H9 (cell line): ENCODE data around the gene GAGE10. TPM values are rescaled to one million over a fixed set of nuclear protein-coding genes. Genes with fewer than 3 reads are reported as not detected.

ENCODE experiments used
- DNase-seq: peaks from one replicate; pipeline ENCODE4 v3.0.0-alpha.2; 2017
- H2AFZ ChIP-seq: one replicate; pipeline ENCODE4 v1.6.1; 2013; ENCODE audit warnings: mild to moderate bottlenecking, low read length, control low read depth, moderate library complexity
- H2AK5ac ChIP-seq: 2 replicates; pipeline ENCODE4 v1.6.1; 2013; ENCODE audit warnings: low read length, control low read depth, mixed read lengths; ENCODE audit not compliant: insufficient read length
- H2BK120ac ChIP-seq: one replicate; pipeline ENCODE4 v1.6.1; 2013; ENCODE audit warnings: low read depth, mild to moderate bottlenecking, low read length, control low read depth, inconsistent platforms; ENCODE audit not compliant: poor library complexity, severe bottlenecking
- H2BK12ac ChIP-seq: 2 replicates; pipeline ENCODE4 v1.6.1; 2013; ENCODE audit warnings: low read length, control low read depth, mixed read lengths, low read depth; ENCODE audit not compliant: insufficient read length
- H2BK15ac ChIP-seq: 2 replicates; pipeline ENCODE4 v1.6.1; 2013; ENCODE audit warnings: low read depth, low read length, control low read depth
- H2BK20ac ChIP-seq: one replicate; pipeline ENCODE4 v1.6.1; 2013; ENCODE audit warnings: low read depth, mild to moderate bottlenecking, low read length, control low read depth, inconsistent platforms; ENCODE audit not compliant: poor library complexity, severe bottlenecking
- H2BK5ac ChIP-seq: 2 replicates; pipeline ENCODE4 v1.6.1; 2013; ENCODE audit warnings: low read length, control low read depth, mixed read lengths; ENCODE audit not compliant: insufficient read length
- H3K14ac ChIP-seq: 2 replicates; pipeline ENCODE4 v1.6.1; 2013; ENCODE audit warnings: low read length, control low read depth; ENCODE audit not compliant: insufficient read depth
- H3K18ac ChIP-seq: 2 replicates; pipeline ENCODE4 v1.6.1; 2013; ENCODE audit warnings: low read depth, mild to moderate bottlenecking, mixed read lengths, low read length, control low read depth; ENCODE audit not compliant: insufficient read length
- H3K23ac ChIP-seq: 2 replicates; pipeline ENCODE4 v1.6.1; 2013; ENCODE audit warnings: low read length, control low read depth, mixed read lengths, low read depth; ENCODE audit not compliant: insufficient read length
- H3K23me2 ChIP-seq: 2 replicates; pipeline ENCODE4 v1.6.1; 2013; ENCODE audit warnings: low read depth, mild to moderate bottlenecking, mixed read lengths, low read length, control low read depth; ENCODE audit not compliant: insufficient read length, poor library complexity, severe bottlenecking
- H3K27ac ChIP-seq: 2 replicates; pipeline ENCODE4 v1.5.1; 2013; ENCODE audit warnings: low read length, control low read depth, mixed read lengths, low read depth; ENCODE audit not compliant: insufficient read length
- H3K27me3 ChIP-seq: 2 replicates; pipeline ENCODE4 v1.6.1; 2013; ENCODE audit warnings: low read length, control low read depth, inconsistent platforms; ENCODE audit not compliant: insufficient read depth
- H3K4ac ChIP-seq: 2 replicates; pipeline ENCODE4 v1.6.1; 2013; ENCODE audit warnings: low read depth, mild to moderate bottlenecking, control low read depth, inconsistent platforms, low read length, moderate library complexity
- H3K4me1 ChIP-seq: 2 replicates; pipeline ENCODE4 v1.6.1; 2013; ENCODE audit warnings: low read length, control low read depth, inconsistent platforms; ENCODE audit not compliant: insufficient read depth
- H3K4me2 ChIP-seq: 2 replicates; pipeline ENCODE4 v1.6.1; 2013; ENCODE audit warnings: low read length, control low read depth, mixed read lengths; ENCODE audit not compliant: insufficient read length, insufficient read depth
- H3K56ac ChIP-seq: 2 replicates; pipeline ENCODE4 v1.6.1; 2013; ENCODE audit warnings: low read depth, mild to moderate bottlenecking, mixed read lengths, low read length, control low read depth; ENCODE audit not compliant: insufficient read length
- H3K79me1 ChIP-seq: 2 replicates; pipeline ENCODE4 v1.6.1; 2013; ENCODE audit warnings: low read depth, mild to moderate bottlenecking, moderate library complexity, low read length, control low read depth, inconsistent platforms; ENCODE audit not compliant: insufficient read depth, poor library complexity, severe bottlenecking
- H3K79me2 ChIP-seq: 2 replicates; pipeline ENCODE4 v1.6.1; 2013; ENCODE audit warnings: low read length, control low read depth, inconsistent platforms; ENCODE audit not compliant: insufficient read depth
- H3K9ac ChIP-seq: 2 replicates; pipeline ENCODE4 v1.6.1; 2013; ENCODE audit warnings: low read length, control low read depth, mixed read lengths; ENCODE audit not compliant: insufficient read length; ENCODE audit errors: extremely low read depth
- H3K9me3 ChIP-seq: one replicate; pipeline ENCODE4 v1.6.1; 2013; ENCODE audit warnings: low read depth, low read length, inconsistent platforms; ENCODE audit not compliant: control insufficient read depth
- H3T11ph ChIP-seq: one replicate; pipeline ENCODE4 v1.6.1; 2013; ENCODE audit warnings: mild to moderate bottlenecking, low read length, control low read depth, inconsistent platforms
- H4K20me1 ChIP-seq: one replicate; pipeline ENCODE4 v1.6.1; 2013; ENCODE audit not compliant: control insufficient read depth, insufficient read length, insufficient read depth
- H4K5ac ChIP-seq: 2 replicates; pipeline ENCODE4 v1.6.1; 2013; ENCODE audit warnings: low read depth, mild to moderate bottlenecking, mixed read lengths, low read length, control low read depth; ENCODE audit not compliant: insufficient read length
- H4K8ac ChIP-seq: replicated peaks from 2 replicates; pipeline ENCODE4 v1.6.1; 2013; ENCODE audit warnings: low read length, control low read depth, mixed read lengths, low read depth; ENCODE audit not compliant: insufficient read length
- H4K91ac ChIP-seq: 2 replicates; pipeline ENCODE4 v1.6.1; 2013; ENCODE audit warnings: low read depth, mild to moderate bottlenecking, moderate library complexity, mixed read lengths, low read length, control low read depth; ENCODE audit not compliant: insufficient read length
- H3K27ac Mint-ChIP-seq, 3 experiments: 2 replicates in 2 of 3; 3 replicates in 1 of 3; pipeline ENCODE4 v1.8.0; 2020 to 2021; ENCODE audit warnings: mixed read lengths in 3 of 3, mild to moderate bottlenecking in 1 of 3, moderate library complexity in 1 of 3
- H3K27me3 Mint-ChIP-seq: 2 replicates; pipeline ENCODE4 v1.8.0; 2021; ENCODE audit warnings: low read depth, mild to moderate bottlenecking, moderate library complexity, mixed read lengths
- H3K36me3 Mint-ChIP-seq, 3 experiments: 2 replicates in 2 of 3; 3 replicates in 1 of 3; pipeline ENCODE4 v1.8.0; 2020 to 2021; ENCODE audit warnings: low read depth in 3 of 3, mixed read lengths in 3 of 3; ENCODE audit not compliant: insufficient read depth in 1 of 3
- H3K4me1 Mint-ChIP-seq, 2 experiments: 2 replicates each; pipeline ENCODE4 v1.8.0; 2020; ENCODE audit warnings: mixed read lengths in 2 of 2
- H3K4me3 Mint-ChIP-seq, 2 experiments: 2 replicates in 1 of 2; 3 replicates in 1 of 2; pipeline ENCODE4 v1.8.0; 2020 to 2021; ENCODE audit warnings: mild to moderate bottlenecking in 2 of 2, mixed read lengths in 2 of 2, moderate library complexity in 1 of 2
- H3K9me3 Mint-ChIP-seq, 2 experiments: 2 replicates in 1 of 2; 3 replicates in 1 of 2; pipeline ENCODE4 v1.8.0; 2020; ENCODE audit warnings: mild to moderate bottlenecking in 2 of 2, mixed read lengths in 2 of 2, moderate library complexity in 1 of 2
- WGBS: extraction: QIAGEN DNeasy Blood & Tissue Kit; methylation state at CpG from one replicate; pipeline ENCODE4 v1.1.7; 2013; ENCODE audit warnings: missing lambda C conversion rate, low lambda C conversion rate, mixed read lengths; ENCODE audit not compliant: insufficient read length; ENCODE audit errors: extremely low coverage; 5-methylcytosine and 5-hydroxymethylcytosine counted together
- total RNA-seq: library from RNA; stranded (reverse); gene quantifications from 2 replicates; pipeline ENCODE4 v1.2.1, GENCODE V29; 2021
- TF ChIP-seq, protein P1 (sequence below): fragments of 200-600 bp; sonication (generic); conservative IDR thresholded peaks from 3 replicates; pipeline ENCODE4 v1.8.0; 2021; ENCODE audit warnings: antibody characterized with exemption, mild to moderate bottlenecking

GAGE10 gene
- total RNA-seq, 1 experiment from 2014 or later = not detected

DNA sequence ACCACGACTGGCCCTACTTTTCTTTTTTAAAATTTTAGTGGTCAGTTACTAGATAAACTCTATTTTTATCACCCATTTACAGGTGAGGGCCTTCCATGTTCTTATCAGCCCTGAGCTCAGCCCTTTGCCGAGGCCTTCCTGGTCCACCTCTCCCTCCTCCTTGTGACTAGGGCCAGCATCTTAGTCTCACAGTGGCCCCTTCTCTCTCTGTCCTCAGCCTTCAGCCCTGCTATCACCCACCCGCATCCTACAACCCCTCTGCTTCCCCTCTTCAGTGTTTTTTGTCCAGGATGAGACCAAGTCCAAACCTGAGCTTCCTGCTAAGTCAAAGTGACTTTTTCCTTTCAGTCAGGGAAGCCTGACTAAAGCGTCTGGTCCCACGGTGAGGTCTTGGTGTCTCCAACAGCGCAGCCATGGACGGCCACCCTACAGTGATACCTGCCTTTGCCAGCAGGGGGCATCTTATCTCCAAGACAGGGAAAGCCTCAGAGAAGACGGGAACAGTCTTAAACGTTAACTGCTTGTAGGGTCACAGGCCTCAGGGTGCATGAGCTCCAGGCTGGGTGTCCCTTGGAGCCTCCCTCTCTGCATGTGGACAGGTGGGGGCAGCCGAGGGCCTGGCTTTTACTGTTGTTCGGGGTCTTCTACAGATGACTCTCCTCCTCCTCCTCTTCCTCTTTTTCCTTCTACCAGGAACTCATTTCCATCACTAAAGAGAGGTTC, 11.7 kb upstream of the GAGE10 start:
- Mint-ChIP-seq H3K4me3 (peak overlapping the region in 1 of 2 experiments; percentile 26; a peak in 1 of 5 replicates), H3K36me3 (peaks cover 0 to 2% (median 1%) of the 10 kb centered on the region in 3 experiments; a peak in 5 of 7 replicates), H3K27me3 (peaks cover 2% of the 10 kb centered on the region), H3K9me3 (peaks cover 62 to 84% of the 10 kb centered on the region in 2 experiments), H3K27ac (0 out of 7 replicates have a peak overlapping the region, but pooled peaks of 1 of the 3 experiments have one; percentile 67), H3K4me1 (peaks cover 5 to 6% of the 10 kb centered on the region in 2 experiments)
- Histone ChIP-seq H2BK5ac (no peak overlapping the region), H2BK15ac (no peak overlapping the region), H3K56ac (no peak overlapping the region), H2BK120ac (no peak overlapping the region), H3T11ph (no peak overlapping the region), H3K4ac (no peak overlapping the region), H2AFZ (no peak overlapping the region), H3K4me1 (no peaks in the 10 kb centered on the region), H3K23me2 (no peaks in the 10 kb centered on the region), H3K23ac (no peak overlapping the region), H2BK20ac (no peak overlapping the region), H3K18ac (no peak overlapping the region), H4K8ac (no peak overlapping the region), H4K91ac (no peak overlapping the region), H3K27ac (no peak overlapping the region), H3K79me2 (no peaks in the 10 kb centered on the region), H4K5ac (no peak overlapping the region), H4K20me1 (no peaks in the 10 kb centered on the region), H3K4me2 (no peak overlapping the region), H3K9ac (no peak overlapping the region), H3K27me3 (no peaks in the 10 kb centered on the region), H2AK5ac (no peak overlapping the region), H3K14ac (no peak overlapping the region), H2BK12ac (no peak overlapping the region), H3K9me3 (peaks cover 28% of the 10 kb centered on the region), H3K79me1 (no peaks in the 10 kb centered on the region)
- no CpG with 5 or more reads among the region's 11 CpGs for WGBS
- DNase-seq = peak; percentile 78
- TF ChIP-seq, protein P1, sequence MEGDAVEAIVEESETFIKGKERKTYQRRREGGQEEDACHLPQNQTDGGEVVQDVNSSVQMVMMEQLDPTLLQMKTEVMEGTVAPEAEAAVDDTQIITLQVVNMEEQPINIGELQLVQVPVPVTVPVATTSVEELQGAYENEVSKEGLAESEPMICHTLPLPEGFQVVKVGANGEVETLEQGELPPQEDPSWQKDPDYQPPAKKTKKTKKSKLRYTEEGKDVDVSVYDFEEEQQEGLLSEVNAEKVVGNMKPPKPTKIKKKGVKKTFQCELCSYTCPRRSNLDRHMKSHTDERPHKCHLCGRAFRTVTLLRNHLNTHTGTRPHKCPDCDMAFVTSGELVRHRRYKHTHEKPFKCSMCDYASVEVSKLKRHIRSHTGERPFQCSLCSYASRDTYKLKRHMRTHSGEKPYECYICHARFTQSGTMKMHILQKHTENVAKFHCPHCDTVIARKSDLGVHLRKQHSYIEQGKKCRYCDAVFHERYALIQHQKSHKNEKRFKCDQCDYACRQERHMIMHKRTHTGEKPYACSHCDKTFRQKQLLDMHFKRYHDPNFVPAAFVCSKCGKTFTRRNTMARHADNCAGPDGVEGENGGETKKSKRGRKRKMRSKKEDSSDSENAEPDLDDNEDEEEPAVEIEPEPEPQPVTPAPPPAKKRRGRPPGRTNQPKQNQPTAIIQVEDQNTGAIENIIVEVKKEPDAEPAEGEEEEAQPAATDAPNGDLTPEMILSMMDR = peak; percentile 70
